AG04450 (cell line): ENCODE measurements around the gene CRIP3. TPM values are rescaled to one million over a fixed set of nuclear protein-coding genes. Genes with fewer than 3 reads are reported as not detected.
A peak's percentile ranks its signal among the peaks of the same experiment; 100 is the strongest.

Source experiments
- CTCF ChIA-PET: fragments of 300-600, 350-600 bp; formaldehyde crosslinking; extraction: SDS; loops from one replicate; lab custom pipeline; 2022; ENCODE audit warnings: antibody characterized with exemption, inconsistent platforms; lab: Charles Lee
- POLR2A ChIA-PET: fragments of 350-600 bp; formaldehyde crosslinking; extraction: SDS; loops from one replicate; lab custom pipeline; 2021; ENCODE audit warnings: antibody characterized with exemption, inconsistent platforms; lab: Yijun Ruan, JAX
- DNase-seq: peaks from one replicate; pipeline ENCODE4 v3.0.0-alpha.2; 2011; ENCODE audit warnings: low read depth, low spot score
- H3K27ac ChIP-seq: one replicate; pipeline ENCODE4 v1.5.1; 2012; ENCODE audit warnings: low read depth, low read length, control low read depth
- H3K27me3 ChIP-seq: one replicate; pipeline ENCODE4 v1.6.0; 2012; ENCODE audit warnings: low read length; ENCODE audit not compliant: control insufficient read depth, insufficient read depth
- H3K4me3 ChIP-seq: 2 replicates; pipeline ENCODE4 v1.5.1; 2011; ENCODE audit warnings: mild to moderate bottlenecking, low read depth, low read length, control low read depth
- H3K9me3 ChIP-seq: 2 replicates; pipeline ENCODE4 v1.5.1; 2012; ENCODE audit warnings: low read length; ENCODE audit not compliant: control insufficient read depth, insufficient read depth
- polyA plus RNA-seq: library from polyadenylated mRNA; depleted of rRNA; stranded (reverse); fragments of >200 nt; gene quantifications from 2 replicates; pipeline ENCODE4 v1.2.3, GENCODE V29; 2011
- TF ChIP-seq, protein P1 (sequence below): IDR thresholded peaks from 2 replicates; pipeline ENCODE4 v1.5.1; 2011; ENCODE audit warnings: low read depth, low read length, control low read depth, inconsistent platforms

The CRIP3 gene
- polyA plus RNA-seq, 1 experiment = not detected

GRCh38 chr6:43263314-43264178 lies 45.1 kb downstream of the CRIP3 start:
- peak; percentile 15 for DNase-seq
- Histone ChIP-seq H3K4me3 (no peak overlapping the region), H3K27me3 (peaks cover 22% of the 10 kb centered on the region), H3K9me3 (no peaks in the 10 kb centered on the region; the same call in 1 of the 2 replicates), H3K27ac (no peak overlapping the region)
- CTCF ChIA-PET = interaction anchor here (0.5 to 4.4 kb wide), 10 partner anchors 11 to 244 kb away, joined by 3 to 47 read pairs (median 3); partner anchors contain the start of genes DNPH1 and TJAP1
- TF ChIP-seq, protein P1, sequence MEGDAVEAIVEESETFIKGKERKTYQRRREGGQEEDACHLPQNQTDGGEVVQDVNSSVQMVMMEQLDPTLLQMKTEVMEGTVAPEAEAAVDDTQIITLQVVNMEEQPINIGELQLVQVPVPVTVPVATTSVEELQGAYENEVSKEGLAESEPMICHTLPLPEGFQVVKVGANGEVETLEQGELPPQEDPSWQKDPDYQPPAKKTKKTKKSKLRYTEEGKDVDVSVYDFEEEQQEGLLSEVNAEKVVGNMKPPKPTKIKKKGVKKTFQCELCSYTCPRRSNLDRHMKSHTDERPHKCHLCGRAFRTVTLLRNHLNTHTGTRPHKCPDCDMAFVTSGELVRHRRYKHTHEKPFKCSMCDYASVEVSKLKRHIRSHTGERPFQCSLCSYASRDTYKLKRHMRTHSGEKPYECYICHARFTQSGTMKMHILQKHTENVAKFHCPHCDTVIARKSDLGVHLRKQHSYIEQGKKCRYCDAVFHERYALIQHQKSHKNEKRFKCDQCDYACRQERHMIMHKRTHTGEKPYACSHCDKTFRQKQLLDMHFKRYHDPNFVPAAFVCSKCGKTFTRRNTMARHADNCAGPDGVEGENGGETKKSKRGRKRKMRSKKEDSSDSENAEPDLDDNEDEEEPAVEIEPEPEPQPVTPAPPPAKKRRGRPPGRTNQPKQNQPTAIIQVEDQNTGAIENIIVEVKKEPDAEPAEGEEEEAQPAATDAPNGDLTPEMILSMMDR = peak; percentile 76
- POLR2A ChIA-PET = no interaction called here

DNA sequence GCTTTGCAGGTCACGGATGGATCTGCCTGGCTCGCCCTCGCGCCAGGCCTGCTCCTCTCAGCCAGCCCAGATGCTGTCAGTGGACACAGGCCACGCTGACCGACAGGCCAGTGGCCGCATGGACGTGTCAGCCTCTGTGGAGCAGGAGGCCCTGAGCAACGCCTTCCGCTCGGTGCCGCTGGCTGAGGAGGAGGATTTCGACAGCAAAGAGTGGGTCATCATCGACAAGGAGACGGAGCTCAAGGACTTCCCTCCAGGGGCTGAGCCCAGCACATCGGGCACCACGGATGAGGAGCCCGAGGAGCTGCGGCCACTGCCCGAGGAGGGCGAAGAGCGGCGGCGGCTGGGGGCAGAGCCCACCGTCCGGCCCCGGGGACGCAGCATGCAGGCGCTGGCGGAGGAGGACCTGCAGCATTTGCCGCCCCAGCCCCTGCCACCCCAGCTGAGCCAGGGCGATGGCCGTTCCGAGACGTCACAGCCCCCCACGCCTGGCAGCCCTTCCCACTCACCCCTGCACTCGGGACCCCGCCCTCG lies 45.8 kb downstream of the CRIP3 start:
- no peak for DNase-seq
- ChIA-PET POLR2A (no interaction called here), CTCF (interaction anchor here (1.2 to 4.4 kb wide), 4 partner anchors 17 to 244 kb away, joined by 4 to 47 read pairs (median 10); partner anchors contain the start of gene DNPH1)
- peaks cover 19% of the 10 kb centered on the region for H3K27me3 ChIP-seq
- no peaks in the 10 kb centered on the region; the same call in 1 of the 2 replicates for H3K9me3 ChIP-seq
- no peak overlapping the region for H3K4me3 ChIP-seq
- no peak overlapping the region for H3K27ac ChIP-seq
- TF ChIP-seq, protein P1 = no peak

GRCh38 chr6:43262000-43262779 lies 46.4 kb downstream of the CRIP3 start:
- Histone ChIP-seq H3K4me3 (no peak overlapping the region), H3K27me3 (peaks cover 18% of the 10 kb centered on the region), H3K9me3 (no peaks in the 10 kb centered on the region; the same call in 1 of the 2 replicates), H3K27ac (no peak overlapping the region)
- no peak for DNase-seq
- ChIA-PET POLR2A (no interaction called here), CTCF (interaction anchor here (1.0 to 4.4 kb wide), 4 partner anchors 11 to 245 kb away, joined by 5 to 47 read pairs (median 11); partner anchors contain the start of gene DNPH1)
- TF ChIP-seq, protein P1 = no peak

DNA sequence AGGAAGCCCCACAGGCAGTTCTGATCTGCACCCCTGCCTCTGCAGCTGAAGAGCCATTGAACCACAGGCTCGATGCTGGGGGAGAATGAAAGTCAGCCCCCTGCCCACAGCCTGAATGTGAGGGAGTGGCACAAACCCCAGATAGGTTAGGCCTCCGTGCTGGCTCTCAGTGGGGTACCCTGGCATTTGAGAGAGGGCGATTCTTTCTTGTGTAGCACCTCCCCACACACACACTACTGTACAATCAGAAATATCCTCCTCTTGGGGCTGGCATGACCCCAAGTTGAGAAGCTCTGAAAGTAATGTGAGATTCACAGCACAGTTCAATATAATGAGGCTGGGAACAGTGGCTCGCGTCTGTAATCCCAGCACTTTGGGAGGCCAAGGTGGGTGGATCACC lies 47.4 kb downstream of the CRIP3 start:
- TF ChIP-seq, protein P1 = no peak
- Histone ChIP-seq H3K27me3 (peaks cover 18% of the 10 kb centered on the region), H3K9me3 (no peaks in the 10 kb centered on the region; the same call in 1 of the 2 replicates), H3K27ac (no peak overlapping the region), H3K4me3 (no peak overlapping the region)
- no peak for DNase-seq
- ChIA-PET CTCF (interaction anchor here (0.6 to 4.4 kb wide), 5 partner anchors 10 to 233 kb away, joined by 3 to 47 read pairs (median 7); no protein-coding TSS in a partner anchor), POLR2A (no interaction called here)
